CD14-positive monocyte (primary cell): ENCODE data around the gene BMERB1. TPM values are rescaled to one million over a fixed set of nuclear protein-coding genes. Genes with fewer than 3 reads are reported as not detected.

Experiments used
- DNase-seq, 3 donors: peaks; one replicate each; pipeline ENCODE4 v3.0.0-alpha.2; 2011 to 2022
- H2AFZ ChIP-seq: 2 replicates; pipeline ENCODE4 v1.6.0; 2012; ENCODE audit warnings: mild to moderate bottlenecking, low read depth, low read length, inconsistent platforms; ENCODE audit not compliant: insufficient read depth, poor library complexity, severe bottlenecking
- H3K27ac ChIP-seq, 2 donors: 1 replicate in 1 of 2; 2 replicates in 1 of 2; pipeline ENCODE4 v1.5.1; 2012 to 2013; ENCODE audit warnings: low read length in 2 of 2, control low read depth in 1 of 2, inconsistent platforms in 1 of 2, low read depth in 1 of 2, mild to moderate bottlenecking in 1 of 2
- H3K27me3 ChIP-seq, 2 donors: one replicate each; pipeline versions ENCODE4 v1.6.0 to v1.6.1; 2011 to 2013; ENCODE audit warnings: low read length in 2 of 2; ENCODE audit not compliant: control insufficient read depth in 2 of 2, insufficient read depth in 2 of 2
- H3K36me3 ChIP-seq, 2 donors: replicated peaks in 1 of 2; 1 replicate in 1 of 2; 2 replicates in 1 of 2; pipeline versions ENCODE4 v1.5.1 to v1.6.1; 2012 to 2013; ENCODE audit warnings: low read length in 2 of 2, control low read depth in 1 of 2, inconsistent platforms in 1 of 2, mild to moderate bottlenecking in 1 of 2; ENCODE audit not compliant: insufficient read depth in 2 of 2, control insufficient read depth in 1 of 2
- H3K4me1 ChIP-seq, 2 donors: 1 replicate in 1 of 2; 2 replicates in 1 of 2; pipeline versions ENCODE4 v1.5.1 to v1.6.1; 2012 to 2013; ENCODE audit warnings: low read length in 2 of 2, control low read depth in 1 of 2, inconsistent platforms in 1 of 2, mild to moderate bottlenecking in 1 of 2, moderate library complexity in 1 of 2; ENCODE audit not compliant: insufficient read depth in 2 of 2, control insufficient read depth in 1 of 2
- H3K4me2 ChIP-seq: replicated peaks from 2 replicates; pipeline ENCODE3; 2012; ENCODE audit warnings: low read length, moderate library complexity, mild to moderate bottlenecking; ENCODE audit not compliant: poor library complexity, severe bottlenecking; ENCODE audit errors: extremely low read depth
- H3K4me3 ChIP-seq, 3 experiments: fragments of 200-600 bp in 1 of 3; sonication (generic) in 1 of 3; replicated peaks in 1 of 3; 1 replicate in 2 of 3; 2 replicates in 1 of 3; pipeline ENCODE4 v1.5.1; 2011 to 2013; ENCODE audit warnings: low read length in 3 of 3, mild to moderate bottlenecking in 3 of 3, control low read depth in 2 of 3, low read depth in 2 of 3, inconsistent platforms in 1 of 3, moderate library complexity in 1 of 3
- H3K79me2 ChIP-seq: 2 replicates; pipeline ENCODE4 v1.6.0; 2012; ENCODE audit warnings: mild to moderate bottlenecking, control low read depth, inconsistent platforms, low read length, moderate library complexity; ENCODE audit not compliant: insufficient read depth
- H3K9ac ChIP-seq: 2 replicates; pipeline ENCODE4 v1.6.0; 2017; ENCODE audit warnings: low read length, mild to moderate bottlenecking; ENCODE audit not compliant: insufficient read depth, poor library complexity, severe bottlenecking
- H3K9me3 ChIP-seq, 2 donors: replicated peaks in 1 of 2; 1 replicate in 1 of 2; 2 replicates in 1 of 2; pipeline versions ENCODE4 v1.5.1 to v1.6.1; 2012 to 2013; ENCODE audit warnings: low read length in 2 of 2, control low read depth in 1 of 2; ENCODE audit not compliant: control insufficient read depth in 1 of 2, insufficient read depth in 1 of 2
- H4K20me1 ChIP-seq: 2 replicates; pipeline ENCODE4 v1.6.0; 2012; ENCODE audit warnings: mild to moderate bottlenecking, low read length, control low read depth, moderate library complexity; ENCODE audit not compliant: insufficient read depth
- H3K27ac Mint-ChIP-seq, 7 donors: one replicate each; pipeline ENCODE4 v1.8.0; 2020; ENCODE audit warnings: mild to moderate bottlenecking in 7 of 7, mixed read lengths in 7 of 7, moderate library complexity in 6 of 7, inconsistent platforms in 2 of 7
- H3K27me3 Mint-ChIP-seq, 3 donors: one replicate each; pipeline ENCODE4 v1.8.0; 2021 to 2022; ENCODE audit warnings: low read depth in 3 of 3, mild to moderate bottlenecking in 3 of 3, mixed read lengths in 3 of 3, moderate library complexity in 3 of 3, inconsistent platforms in 1 of 3
- H3K36me3 Mint-ChIP-seq, 2 donors: one replicate each; pipeline ENCODE4 v1.8.0; 2020; ENCODE audit warnings: mixed read lengths in 2 of 2, inconsistent platforms in 1 of 2, mild to moderate bottlenecking in 1 of 2
- H3K4me1 Mint-ChIP-seq: one replicate; pipeline ENCODE4 v1.8.0; 2020; ENCODE audit warnings: mild to moderate bottlenecking, mixed read lengths
- H3K4me3 Mint-ChIP-seq, 2 donors: one replicate each; pipeline ENCODE4 v1.8.0; 2020; ENCODE audit warnings: mild to moderate bottlenecking in 2 of 2, mixed read lengths in 2 of 2, moderate library complexity in 1 of 2
- H3K9me3 Mint-ChIP-seq, 7 donors: one replicate each; pipeline ENCODE4 v1.8.0; 2020 to 2022; ENCODE audit warnings: mixed read lengths in 7 of 7, mild to moderate bottlenecking in 6 of 7, moderate library complexity in 6 of 7, inconsistent platforms in 2 of 7
- CTCF ChIP-seq: fragments of 200-600 bp; IDR thresholded peaks from one replicate; pipeline ENCODE4 v1.8.0; 2022; ENCODE audit warnings: antibody characterized with exemption, mild to moderate bottlenecking
- WGBS: methylation state at CpG from one replicate; pipeline ENCODE4 v1.1.5; 2013; ENCODE audit warnings: missing lambda C conversion rate; ENCODE audit not compliant: insufficient coverage; 5-methylcytosine and 5-hydroxymethylcytosine counted together
- intact Hi-C, 2 donors: fragments of 100-400 bp; cut with micrococcal nuclease; formaldehyde crosslinking; loops; one replicate each; pipeline versions ENCODE4 v1.15.0 to v1.15.1; 2023
- polyA plus RNA-seq, 3 donors: library from polyadenylated mRNA; depleted of rRNA in 1 of 3; unstranded in 2 of 3; stranded (reverse) in 1 of 3; fragments of 300-500 nt in 2 of 3; fragments of >200 nt in 1 of 3; fragmentation: Illumina TruSeq in 2 of 3; gene quantifications; 1 replicate in 2 of 3; 2 replicates in 1 of 3; pipeline ENCODE4 v1.2.3, GENCODE V29; 2012 to 2021

BMERB1 gene
- polyA plus RNA-seq, 3 donors = 0.11 to 0.28 (median 0.11) TPM

DNA sequence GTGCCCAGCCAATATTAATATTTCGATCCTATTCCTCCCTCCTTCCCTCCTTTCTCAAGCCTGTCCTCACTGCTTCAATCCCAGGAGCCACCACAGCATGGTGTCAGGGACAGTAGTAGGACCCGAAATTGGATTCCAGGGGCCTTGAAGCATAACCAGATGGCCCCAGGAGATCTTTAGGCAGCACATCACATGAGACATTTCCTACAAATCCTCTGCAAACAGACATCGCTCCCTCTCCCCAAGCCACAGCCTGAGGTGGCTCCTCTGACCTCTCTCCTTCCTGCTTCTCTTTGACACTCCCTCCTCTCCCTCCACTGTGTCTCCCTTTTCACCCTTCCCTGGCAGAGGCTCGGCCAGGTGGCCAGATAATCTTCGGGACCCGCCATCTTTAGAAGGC lies 76.6 kb downstream of the BMERB1 start:
- H3K9me3 Mint-ChIP-seq = no peaks in the 10 kb centered on the region
- TF ChIP-seq CTCF = no peak
- H3K27ac Mint-ChIP-seq = peak overlapping the region in 1 of 7 donors; percentile 61
- peaks cover 12% of the 10 kb centered on the region in 2 donors for H3K4me1 ChIP-seq
- no peaks in the 10 kb centered on the region for H3K36me3 Mint-ChIP-seq
- 95% methylated on average over 2 of the region's 6 CpGs for WGBS
- H3K4me1 Mint-ChIP-seq = peaks cover 21% of the 10 kb centered on the region
- no peaks in the 10 kb centered on the region for H4K20me1 ChIP-seq
- no peak overlapping the region for H3K27ac ChIP-seq
- H3K4me3 ChIP-seq = no peak overlapping the region
- no peak for DNase-seq
- no peaks in the 10 kb centered on the region for H3K36me3 ChIP-seq
- no peak overlapping the region for H2AFZ ChIP-seq
- intact Hi-C loops = no loop called here
- H3K27me3 ChIP-seq = no peaks in the 10 kb centered on the region
- H3K4me3 Mint-ChIP-seq = peak overlapping the region in 1 of 2 donors; percentile 13
- no peaks in the 10 kb centered on the region for H3K79me2 ChIP-seq
- no peak overlapping the region for H3K9ac ChIP-seq
- no peaks in the 10 kb centered on the region for H3K9me3 ChIP-seq
- H3K27me3 Mint-ChIP-seq = peaks cover 6 to 12% (median 10%) of the 10 kb centered on the region in 3 donors
- H3K4me2 ChIP-seq = no peak overlapping the region

- Histone ChIP-seq H4K20me1 (no peaks in the 10 kb centered on the region), H3K9me3 (no peaks in the 10 kb centered on the region), H2AFZ (no peak overlapping the region), H3K9ac (no peak overlapping the region), H3K27me3 (no peaks in the 10 kb centered on the region), H3K4me2 (no peak overlapping the region), H3K4me1 (peaks cover 7 to 8% of the 10 kb centered on the region in 2 donors), H3K4me3 (no peak overlapping the region), H3K79me2 (no peaks in the 10 kb centered on the region), H3K36me3 (no peaks in the 10 kb centered on the region), H3K27ac (no peak overlapping the region)
- Mint-ChIP-seq H3K27me3 (peaks cover 8 to 12% (median 10%) of the 10 kb centered on the region in 3 donors), H3K9me3 (no peaks in the 10 kb centered on the region), H3K4me1 (peaks cover 15% of the 10 kb centered on the region), H3K27ac (peak overlapping the region in 1 of 7 donors; percentile 42), H3K36me3 (no peaks in the 10 kb centered on the region), H3K4me3 (peak overlapping the region in 1 of 2 donors; percentile 51)
- WGBS = 92% methylated on average over 7 of the region's 11 CpGs
- intact Hi-C loops = no loop called here
- TF ChIP-seq CTCF = no peak
- DNase-seq = no peak
Observed at GRCh38 chr16:15511759-15512487, 77.5 kb downstream of the BMERB1 start.
